ENCODE data around the gene THSD4. TPM values are rescaled to one million over a fixed set of nuclear protein-coding genes. Genes with fewer than 3 reads are reported as not detected.
A peak's percentile ranks its signal among the peaks of the same experiment; 100 is the strongest.

The THSD4 gene
- total and polyA plus RNA-seq, 5 donors from 2014 or later: not detected

DNA sequence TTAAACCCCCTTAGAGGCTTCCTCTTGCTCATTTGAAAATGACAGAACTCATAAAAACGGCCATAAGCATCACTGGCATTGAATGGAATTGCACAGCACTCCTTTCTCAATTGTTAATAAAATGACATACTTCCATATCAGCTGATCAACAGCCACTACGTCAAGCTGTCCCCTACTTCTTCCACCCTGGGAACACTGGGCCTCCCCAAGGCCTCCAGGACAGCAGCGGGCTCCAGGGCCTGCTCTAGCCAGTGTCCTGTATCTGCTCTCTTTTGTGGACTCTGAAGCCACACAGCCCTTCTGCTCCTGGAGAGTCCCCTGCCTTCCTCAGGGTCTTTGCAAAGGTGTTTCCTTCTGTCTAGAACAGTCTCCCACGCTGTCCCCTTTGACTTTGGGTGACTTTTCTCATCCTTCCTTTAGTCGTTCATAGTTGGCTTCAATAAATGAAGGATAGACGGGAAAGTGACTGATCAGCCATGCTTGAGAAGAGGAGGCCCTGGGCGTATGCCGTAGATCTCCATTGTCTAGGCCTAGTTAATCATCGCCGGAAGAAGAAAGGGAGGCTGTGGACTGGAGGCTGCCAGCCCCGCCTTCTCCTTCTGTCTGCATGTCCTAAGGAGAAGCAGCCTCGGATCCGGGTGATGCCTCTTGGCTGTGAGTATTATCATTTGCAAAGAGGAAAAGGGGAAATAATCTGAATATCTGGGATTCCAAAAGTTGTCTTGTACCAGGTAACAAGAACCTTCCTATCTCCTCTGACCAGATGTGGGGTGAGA, 4.7 kb upstream of the THSD4 start:
- Histone ChIP-seq H3K27ac (ENCODE audit: insufficient read depth, low read length, poor library complexity, severe bottlenecking) (no peak overlapping the region), H3K9me3 (ENCODE audit: control insufficient read depth in 2 of 2, low read length in 2 of 2) (no peaks in the 10 kb centered on the region), H3K4me3 (ENCODE audit: low read depth, low read length) (no peak overlapping the region), H3K36me3 (ENCODE audit: control insufficient read depth, insufficient read depth, low read length) (no peaks in the 10 kb centered on the region), H3K27me3 (ENCODE audit: control insufficient read depth, insufficient read depth, low read length) (no peaks in the 10 kb centered on the region), H3K4me1 (ENCODE audit: control insufficient read depth, insufficient read depth, low read length, poor library complexity, severe bottlenecking) (no peaks in the 10 kb centered on the region)
- no peak for ATAC-seq (ENCODE audit: low read depth in 2 of 2)
- H3K4me1 Mint-ChIP-seq: peaks cover 0 to 2% (median 0%) of the 10 kb centered on the region in 4 donors
- H3K4me3 Mint-ChIP-seq: no peak overlapping the region
- H3K27ac Mint-ChIP-seq: no peak overlapping the region
- peaks cover 25% of the 10 kb centered on the region for H3K27me3 Mint-ChIP-seq
- H3K36me3 Mint-ChIP-seq: no peaks in the 10 kb centered on the region
- peaks cover 0 to 3% (median 0%) of the 10 kb centered on the region in 7 donors for H3K9me3 Mint-ChIP-seq
- DNase-seq: no peak

DNA sequence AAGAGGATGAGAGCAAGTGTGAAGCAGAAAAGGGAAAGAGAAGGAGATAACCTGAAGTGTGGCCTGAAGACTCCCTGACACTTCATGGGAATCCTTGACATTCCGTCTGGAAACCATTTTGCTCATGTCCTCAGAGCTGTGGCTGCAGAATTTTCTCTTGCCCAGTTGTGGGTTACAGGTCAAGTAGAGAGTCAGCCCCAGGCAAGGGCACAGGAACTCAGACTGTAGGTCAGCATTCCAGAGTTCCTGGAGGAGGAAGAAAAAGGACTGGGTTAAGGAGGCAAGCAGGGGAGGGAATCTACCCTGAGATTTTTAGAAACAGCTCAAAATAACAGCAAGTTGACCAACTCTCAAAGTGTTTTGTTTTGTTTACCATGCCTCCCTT, 4.1 kb upstream of the THSD4 start:
- Mint-ChIP-seq H3K4me3 (no peak overlapping the region), H3K27ac (no peak overlapping the region), H3K4me1 (peaks cover 0 to 2% (median 2%) of the 10 kb centered on the region in 4 donors), H3K27me3 (peaks cover 27% of the 10 kb centered on the region), H3K36me3 (no peaks in the 10 kb centered on the region), H3K9me3 (peaks cover 0 to 3% (median 0%) of the 10 kb centered on the region in 7 donors)
- H3K27ac ChIP-seq (ENCODE audit: insufficient read depth, low read length, poor library complexity, severe bottlenecking): no peak overlapping the region
- no peak for DNase-seq
- peaks cover 5% of the 10 kb centered on the region for H3K4me1 ChIP-seq (ENCODE audit: control insufficient read depth, insufficient read depth, low read length, poor library complexity, severe bottlenecking)
- peaks cover under 1% of the 10 kb centered on the region for H3K27me3 ChIP-seq (ENCODE audit: control insufficient read depth, insufficient read depth, low read length)
- H3K9me3 ChIP-seq (ENCODE audit: control insufficient read depth in 2 of 2, low read length in 2 of 2): no peaks in the 10 kb centered on the region
- no peaks in the 10 kb centered on the region for H3K36me3 ChIP-seq (ENCODE audit: control insufficient read depth, insufficient read depth, low read length)
- H3K4me3 ChIP-seq (ENCODE audit: low read depth, low read length): no peak overlapping the region
- ATAC-seq (ENCODE audit: low read depth in 2 of 2): no peak

DNA sequence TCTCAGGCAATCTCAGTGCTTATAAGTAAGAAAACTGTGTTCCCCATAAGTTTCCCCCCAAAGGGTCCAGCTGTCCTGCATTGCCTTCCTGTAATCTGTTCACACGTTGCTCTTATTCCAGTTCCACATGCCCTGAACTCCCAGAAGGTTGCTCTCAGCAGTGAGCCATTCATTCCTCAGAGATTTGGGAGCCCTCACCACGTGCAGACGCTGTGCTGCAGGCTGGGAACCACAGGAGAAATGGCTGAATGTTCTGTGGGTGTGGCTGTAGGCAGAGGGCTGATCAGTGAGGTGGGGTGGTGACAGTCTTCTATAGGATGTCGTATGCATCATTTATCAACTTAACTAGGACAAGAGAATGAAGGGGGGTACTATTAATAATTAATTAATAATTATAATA, 3.3 kb upstream of the THSD4 start:
- peaks cover 0 to 3% (median 0%) of the 10 kb centered on the region in 7 donors for H3K9me3 Mint-ChIP-seq
- Histone ChIP-seq H3K4me3 (ENCODE audit: low read depth, low read length) (no peak overlapping the region), H3K9me3 (ENCODE audit: control insufficient read depth in 2 of 2, low read length in 2 of 2) (no peaks in the 10 kb centered on the region), H3K4me1 (ENCODE audit: control insufficient read depth, insufficient read depth, low read length, poor library complexity, severe bottlenecking) (peaks cover 5% of the 10 kb centered on the region), H3K27ac (ENCODE audit: insufficient read depth, low read length, poor library complexity, severe bottlenecking) (no peak overlapping the region), H3K27me3 (ENCODE audit: control insufficient read depth, insufficient read depth, low read length) (peaks cover 5% of the 10 kb centered on the region), H3K36me3 (ENCODE audit: control insufficient read depth, insufficient read depth, low read length) (no peaks in the 10 kb centered on the region)
- no peak overlapping the region for H3K27ac Mint-ChIP-seq
- no peaks in the 10 kb centered on the region for H3K36me3 Mint-ChIP-seq
- peaks cover 0 to 8% (median 4%) of the 10 kb centered on the region in 4 donors for H3K4me1 Mint-ChIP-seq
- DNase-seq (no peak), ATAC-seq (ENCODE audit: low read depth in 2 of 2) (no peak)
- H3K27me3 Mint-ChIP-seq: peaks cover 35% of the 10 kb centered on the region
- H3K4me3 Mint-ChIP-seq: no peak overlapping the region

DNA sequence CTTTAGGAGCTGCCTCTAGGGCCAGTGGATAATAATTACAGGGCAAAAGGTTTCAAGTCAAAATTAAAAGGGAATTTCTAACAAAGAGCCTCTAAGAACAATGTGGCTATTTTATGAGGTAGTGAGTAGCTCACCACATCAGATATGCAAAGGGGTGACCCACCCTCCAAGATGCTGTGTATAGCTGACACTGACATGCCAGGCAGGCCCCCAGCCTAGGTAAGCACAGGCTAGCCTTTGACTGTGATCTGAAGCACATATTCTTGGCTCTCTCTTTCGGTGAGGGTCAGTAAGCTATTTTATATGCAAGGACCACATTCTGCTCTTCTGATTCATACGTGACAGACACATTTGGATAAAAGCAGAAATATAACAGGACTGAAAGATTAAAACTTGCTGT, 2.8 kb upstream of the THSD4 start:
- Histone ChIP-seq H3K27ac (ENCODE audit: insufficient read depth, low read length, poor library complexity, severe bottlenecking) (no peak overlapping the region), H3K9me3 (ENCODE audit: control insufficient read depth in 2 of 2, low read length in 2 of 2) (no peaks in the 10 kb centered on the region), H3K4me1 (ENCODE audit: control insufficient read depth, insufficient read depth, low read length, poor library complexity, severe bottlenecking) (peaks cover 5% of the 10 kb centered on the region), H3K27me3 (ENCODE audit: control insufficient read depth, insufficient read depth, low read length) (peaks cover 8% of the 10 kb centered on the region), H3K36me3 (ENCODE audit: control insufficient read depth, insufficient read depth, low read length) (no peaks in the 10 kb centered on the region), H3K4me3 (ENCODE audit: low read depth, low read length) (no peak overlapping the region)
- H3K27me3 Mint-ChIP-seq: peaks cover 39% of the 10 kb centered on the region
- DNase-seq: no peak
- peaks cover 0 to 3% (median 0%) of the 10 kb centered on the region in 7 donors for H3K9me3 Mint-ChIP-seq
- no peak overlapping the region for H3K27ac Mint-ChIP-seq
- H3K36me3 Mint-ChIP-seq: no peaks in the 10 kb centered on the region
- peaks cover 0 to 8% (median 4%) of the 10 kb centered on the region in 4 donors for H3K4me1 Mint-ChIP-seq
- ATAC-seq (ENCODE audit: low read depth in 2 of 2): no peak
- H3K4me3 Mint-ChIP-seq: no peak overlapping the region

DNA sequence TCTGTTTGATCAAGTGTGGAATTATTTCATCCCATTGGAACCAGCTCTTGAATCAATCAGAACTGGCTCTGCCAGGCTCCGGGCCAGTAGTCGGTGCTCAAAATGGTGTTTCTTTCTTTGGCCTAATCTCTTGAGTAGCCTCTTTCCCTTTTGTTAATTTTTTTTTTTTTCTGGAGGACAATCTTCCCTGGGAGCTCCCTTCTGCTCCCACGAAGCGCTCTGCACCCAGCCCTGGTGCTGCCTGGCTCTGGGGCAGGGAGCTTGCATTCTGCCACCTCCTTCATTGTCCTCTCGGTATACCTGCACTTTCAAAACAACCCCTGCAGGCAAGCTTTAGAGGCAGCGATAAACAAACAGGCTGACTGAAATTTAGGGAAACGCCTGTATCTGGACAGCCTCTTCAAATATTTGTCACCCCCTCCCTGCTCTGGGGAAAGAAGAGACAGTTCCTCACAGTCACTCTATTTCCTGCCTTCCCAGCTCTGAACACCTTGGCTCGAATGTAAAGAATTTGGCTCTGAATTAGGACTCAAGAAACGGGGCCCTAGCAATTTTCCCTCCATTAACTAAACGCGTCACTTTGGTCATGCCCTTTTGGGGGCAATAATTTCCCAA, 1.1 kb upstream of the THSD4 start:
- Histone ChIP-seq H3K27ac (ENCODE audit: insufficient read depth, low read length, poor library complexity, severe bottlenecking) (no peak overlapping the region), H3K4me3 (ENCODE audit: low read depth, low read length) (no peak overlapping the region), H3K36me3 (ENCODE audit: control insufficient read depth, insufficient read depth, low read length) (no peaks in the 10 kb centered on the region), H3K27me3 (ENCODE audit: control insufficient read depth, insufficient read depth, low read length) (peaks cover 14% of the 10 kb centered on the region), H3K9me3 (ENCODE audit: control insufficient read depth in 2 of 2, low read length in 2 of 2) (no peaks in the 10 kb centered on the region), H3K4me1 (ENCODE audit: control insufficient read depth, insufficient read depth, low read length, poor library complexity, severe bottlenecking) (peaks cover 5% of the 10 kb centered on the region)
- peak overlapping the region in 2 of 4 donors; percentile 39 to 47 for H3K4me3 Mint-ChIP-seq
- H3K9me3 Mint-ChIP-seq: peaks cover 0 to 3% (median 0%) of the 10 kb centered on the region in 7 donors
- H3K36me3 Mint-ChIP-seq: no peaks in the 10 kb centered on the region
- no peak overlapping the region for H3K27ac Mint-ChIP-seq
- ATAC-seq (ENCODE audit: low read depth in 2 of 2) (no peak), DNase-seq (no peak)
- peaks cover 0 to 8% (median 4%) of the 10 kb centered on the region in 4 donors for H3K4me1 Mint-ChIP-seq
- H3K27me3 Mint-ChIP-seq: peaks cover 57% of the 10 kb centered on the region

DNA sequence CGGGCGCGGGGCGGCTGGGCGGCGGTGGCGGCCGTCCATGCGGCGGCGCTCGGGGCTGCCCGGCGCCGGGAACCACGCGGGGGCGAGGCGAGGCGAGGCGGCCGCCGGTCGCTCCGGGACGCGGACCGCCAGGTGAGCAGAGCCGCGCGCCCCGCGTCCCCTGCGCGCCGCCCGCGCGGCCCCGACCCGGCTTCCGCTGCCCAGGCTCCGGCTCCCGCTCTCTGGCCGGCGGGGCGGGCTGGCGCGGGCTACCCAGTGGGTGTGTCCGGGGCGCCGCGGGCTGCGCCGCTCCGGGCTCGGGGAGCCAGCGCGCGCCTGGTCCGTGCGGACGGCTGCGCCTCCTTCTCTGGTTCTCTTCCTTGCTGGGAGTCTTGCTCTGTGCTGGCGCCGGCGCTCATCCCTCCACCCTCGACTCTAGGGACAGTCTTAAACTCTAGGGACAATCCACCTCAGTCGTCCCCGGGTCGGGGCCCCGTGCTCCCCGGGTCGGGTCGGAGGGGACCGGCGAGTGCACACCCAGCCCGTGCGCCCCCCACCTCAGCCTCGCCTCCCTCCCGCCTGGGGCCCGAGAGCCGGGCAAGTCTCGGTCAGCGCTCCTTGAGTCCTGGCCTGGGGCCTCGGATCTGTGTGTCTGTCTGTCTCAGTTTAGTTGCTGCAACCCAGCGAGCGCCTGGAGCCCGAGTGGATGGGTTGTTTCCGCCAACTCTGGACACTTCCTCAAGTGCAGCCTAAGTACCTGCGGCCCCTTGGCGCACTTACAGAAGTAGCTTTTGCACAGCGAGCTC, 488 bp downstream of the THSD4 start:
- no peak for ATAC-seq (ENCODE audit: low read depth in 2 of 2)
- DNase-seq: peak in 1 of 3 donors; percentile 5
- Histone ChIP-seq H3K4me3 (ENCODE audit: low read depth, low read length) (no peak overlapping the region), H3K4me1 (ENCODE audit: control insufficient read depth, insufficient read depth, low read length, poor library complexity, severe bottlenecking) (peaks cover 5% of the 10 kb centered on the region), H3K36me3 (ENCODE audit: control insufficient read depth, insufficient read depth, low read length) (no peaks in the 10 kb centered on the region), H3K9me3 (ENCODE audit: control insufficient read depth in 2 of 2, low read length in 2 of 2) (no peaks in the 10 kb centered on the region), H3K27ac (ENCODE audit: insufficient read depth, low read length, poor library complexity, severe bottlenecking) (no peak overlapping the region), H3K27me3 (ENCODE audit: control insufficient read depth, insufficient read depth, low read length) (peaks cover 14% of the 10 kb centered on the region)
- peaks cover 48% of the 10 kb centered on the region for H3K27me3 Mint-ChIP-seq
- peak overlapping the region; percentile 61 to 80 (median 78) for H3K4me3 Mint-ChIP-seq
- H3K36me3 Mint-ChIP-seq: no peaks in the 10 kb centered on the region
- peaks cover 0 to 8% (median 4%) of the 10 kb centered on the region in 4 donors for H3K4me1 Mint-ChIP-seq
- no peak overlapping the region for H3K27ac Mint-ChIP-seq
- H3K9me3 Mint-ChIP-seq: peaks cover 0 to 2% (median 0%) of the 10 kb centered on the region in 7 donors

DNA sequence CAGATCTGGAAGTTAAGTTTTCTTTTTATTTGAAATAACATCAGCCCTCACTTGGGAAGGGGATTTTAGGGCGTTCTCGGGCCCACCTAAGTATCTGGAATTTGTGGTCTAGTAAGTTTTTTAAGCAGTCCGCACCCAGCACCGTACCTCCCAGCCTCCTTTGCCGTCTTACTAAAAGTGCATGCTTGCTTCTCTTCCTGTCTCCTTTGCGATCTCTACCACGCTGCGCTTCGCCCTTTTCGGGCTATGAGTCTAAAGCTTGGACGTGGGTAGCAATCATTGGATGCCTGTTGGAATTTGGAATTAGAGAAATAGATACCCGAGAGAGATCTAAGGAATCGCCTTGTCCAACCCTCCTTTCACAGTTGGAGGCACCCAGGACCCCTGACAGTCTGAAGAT, 1.1 kb downstream of the THSD4 start:
- no peak for ATAC-seq (ENCODE audit: low read depth in 2 of 2)
- peaks cover 0 to 8% (median 4%) of the 10 kb centered on the region in 4 donors for H3K4me1 Mint-ChIP-seq

More for the DNA sequence above, 1.1 kb downstream of the THSD4 start:
- no peak overlapping the region for H3K27ac ChIP-seq (ENCODE audit: insufficient read depth, low read length, poor library complexity, severe bottlenecking)
- no peaks in the 10 kb centered on the region for H3K36me3 ChIP-seq (ENCODE audit: control insufficient read depth, insufficient read depth, low read length)
- peaks cover 5% of the 10 kb centered on the region for H3K4me1 ChIP-seq (ENCODE audit: control insufficient read depth, insufficient read depth, low read length, poor library complexity, severe bottlenecking)
- H3K4me3 ChIP-seq (ENCODE audit: low read depth, low read length): no peak overlapping the region
- Mint-ChIP-seq H3K9me3 (peaks cover 0 to 2% (median 0%) of the 10 kb centered on the region in 7 donors), H3K36me3 (no peaks in the 10 kb centered on the region), H3K27ac (peak overlapping the region in 1 of 3 donors; percentile 60), H3K27me3 (peaks cover 48% of the 10 kb centered on the region), H3K4me3 (peak overlapping the region; percentile 61 to 80 (median 78))
- H3K9me3 ChIP-seq (ENCODE audit: control insufficient read depth in 2 of 2, low read length in 2 of 2): no peaks in the 10 kb centered on the region
- DNase-seq: no peak
- peaks cover 14% of the 10 kb centered on the region for H3K27me3 ChIP-seq (ENCODE audit: control insufficient read depth, insufficient read depth, low read length)
